H9 (cell line): ENCODE data around the gene NLRX1. TPM values are rescaled to one million over a fixed set of nuclear protein-coding genes. Genes with fewer than 3 reads are reported as not detected.

Source experiments
- DNase-seq: peaks from one replicate; pipeline ENCODE4 v3.0.0-alpha.2; 2017
- H2AFZ ChIP-seq: one replicate; pipeline ENCODE4 v1.6.1; 2013; ENCODE audit warnings: mild to moderate bottlenecking, low read length, control low read depth, moderate library complexity
- H2AK5ac ChIP-seq: 2 replicates; pipeline ENCODE4 v1.6.1; 2013; ENCODE audit warnings: low read length, control low read depth, mixed read lengths; ENCODE audit not compliant: insufficient read length
- H2BK120ac ChIP-seq: one replicate; pipeline ENCODE4 v1.6.1; 2013; ENCODE audit warnings: low read depth, mild to moderate bottlenecking, low read length, control low read depth, inconsistent platforms; ENCODE audit not compliant: poor library complexity, severe bottlenecking
- H2BK12ac ChIP-seq: 2 replicates; pipeline ENCODE4 v1.6.1; 2013; ENCODE audit warnings: low read length, control low read depth, mixed read lengths, low read depth; ENCODE audit not compliant: insufficient read length
- H2BK15ac ChIP-seq: 2 replicates; pipeline ENCODE4 v1.6.1; 2013; ENCODE audit warnings: low read depth, low read length, control low read depth
- H2BK20ac ChIP-seq: one replicate; pipeline ENCODE4 v1.6.1; 2013; ENCODE audit warnings: low read depth, mild to moderate bottlenecking, low read length, control low read depth, inconsistent platforms; ENCODE audit not compliant: poor library complexity, severe bottlenecking
- H2BK5ac ChIP-seq: 2 replicates; pipeline ENCODE4 v1.6.1; 2013; ENCODE audit warnings: low read length, control low read depth, mixed read lengths; ENCODE audit not compliant: insufficient read length
- H3K14ac ChIP-seq: 2 replicates; pipeline ENCODE4 v1.6.1; 2013; ENCODE audit warnings: low read length, control low read depth; ENCODE audit not compliant: insufficient read depth
- H3K18ac ChIP-seq: 2 replicates; pipeline ENCODE4 v1.6.1; 2013; ENCODE audit warnings: low read depth, mild to moderate bottlenecking, mixed read lengths, low read length, control low read depth; ENCODE audit not compliant: insufficient read length
- H3K23ac ChIP-seq: 2 replicates; pipeline ENCODE4 v1.6.1; 2013; ENCODE audit warnings: low read length, control low read depth, mixed read lengths, low read depth; ENCODE audit not compliant: insufficient read length
- H3K23me2 ChIP-seq: 2 replicates; pipeline ENCODE4 v1.6.1; 2013; ENCODE audit warnings: low read depth, mild to moderate bottlenecking, mixed read lengths, low read length, control low read depth; ENCODE audit not compliant: insufficient read length, poor library complexity, severe bottlenecking
- H3K27ac ChIP-seq: 2 replicates; pipeline ENCODE4 v1.5.1; 2013; ENCODE audit warnings: low read length, control low read depth, mixed read lengths, low read depth; ENCODE audit not compliant: insufficient read length
- H3K27me3 ChIP-seq: 2 replicates; pipeline ENCODE4 v1.6.1; 2013; ENCODE audit warnings: low read length, control low read depth, inconsistent platforms; ENCODE audit not compliant: insufficient read depth
- H3K4ac ChIP-seq: 2 replicates; pipeline ENCODE4 v1.6.1; 2013; ENCODE audit warnings: low read depth, mild to moderate bottlenecking, control low read depth, inconsistent platforms, low read length, moderate library complexity
- H3K4me1 ChIP-seq: 2 replicates; pipeline ENCODE4 v1.6.1; 2013; ENCODE audit warnings: low read length, control low read depth, inconsistent platforms; ENCODE audit not compliant: insufficient read depth
- H3K4me2 ChIP-seq: 2 replicates; pipeline ENCODE4 v1.6.1; 2013; ENCODE audit warnings: low read length, control low read depth, mixed read lengths; ENCODE audit not compliant: insufficient read length, insufficient read depth
- H3K56ac ChIP-seq: 2 replicates; pipeline ENCODE4 v1.6.1; 2013; ENCODE audit warnings: low read depth, mild to moderate bottlenecking, mixed read lengths, low read length, control low read depth; ENCODE audit not compliant: insufficient read length
- H3K79me1 ChIP-seq: 2 replicates; pipeline ENCODE4 v1.6.1; 2013; ENCODE audit warnings: low read depth, mild to moderate bottlenecking, moderate library complexity, low read length, control low read depth, inconsistent platforms; ENCODE audit not compliant: insufficient read depth, poor library complexity, severe bottlenecking
- H3K79me2 ChIP-seq: 2 replicates; pipeline ENCODE4 v1.6.1; 2013; ENCODE audit warnings: low read length, control low read depth, inconsistent platforms; ENCODE audit not compliant: insufficient read depth
- H3K9ac ChIP-seq: 2 replicates; pipeline ENCODE4 v1.6.1; 2013; ENCODE audit warnings: low read length, control low read depth, mixed read lengths; ENCODE audit not compliant: insufficient read length; ENCODE audit errors: extremely low read depth
- H3K9me3 ChIP-seq: one replicate; pipeline ENCODE4 v1.6.1; 2013; ENCODE audit warnings: low read depth, low read length, inconsistent platforms; ENCODE audit not compliant: control insufficient read depth
- H3T11ph ChIP-seq: one replicate; pipeline ENCODE4 v1.6.1; 2013; ENCODE audit warnings: mild to moderate bottlenecking, low read length, control low read depth, inconsistent platforms
- H4K20me1 ChIP-seq: one replicate; pipeline ENCODE4 v1.6.1; 2013; ENCODE audit not compliant: control insufficient read depth, insufficient read length, insufficient read depth
- H4K5ac ChIP-seq: 2 replicates; pipeline ENCODE4 v1.6.1; 2013; ENCODE audit warnings: low read depth, mild to moderate bottlenecking, mixed read lengths, low read length, control low read depth; ENCODE audit not compliant: insufficient read length
- H4K8ac ChIP-seq: replicated peaks from 2 replicates; pipeline ENCODE4 v1.6.1; 2013; ENCODE audit warnings: low read length, control low read depth, mixed read lengths, low read depth; ENCODE audit not compliant: insufficient read length
- H4K91ac ChIP-seq: 2 replicates; pipeline ENCODE4 v1.6.1; 2013; ENCODE audit warnings: low read depth, mild to moderate bottlenecking, moderate library complexity, mixed read lengths, low read length, control low read depth; ENCODE audit not compliant: insufficient read length
- H3K27ac Mint-ChIP-seq, 3 experiments: 2 replicates in 2 of 3; 3 replicates in 1 of 3; pipeline ENCODE4 v1.8.0; 2020 to 2021; ENCODE audit warnings: mixed read lengths in 3 of 3, mild to moderate bottlenecking in 1 of 3, moderate library complexity in 1 of 3
- H3K27me3 Mint-ChIP-seq: 2 replicates; pipeline ENCODE4 v1.8.0; 2021; ENCODE audit warnings: low read depth, mild to moderate bottlenecking, moderate library complexity, mixed read lengths
- H3K36me3 Mint-ChIP-seq, 3 experiments: 2 replicates in 2 of 3; 3 replicates in 1 of 3; pipeline ENCODE4 v1.8.0; 2020 to 2021; ENCODE audit warnings: low read depth in 3 of 3, mixed read lengths in 3 of 3; ENCODE audit not compliant: insufficient read depth in 1 of 3
- H3K4me1 Mint-ChIP-seq, 2 experiments: 2 replicates each; pipeline ENCODE4 v1.8.0; 2020; ENCODE audit warnings: mixed read lengths in 2 of 2
- H3K4me3 Mint-ChIP-seq, 2 experiments: 2 replicates in 1 of 2; 3 replicates in 1 of 2; pipeline ENCODE4 v1.8.0; 2020 to 2021; ENCODE audit warnings: mild to moderate bottlenecking in 2 of 2, mixed read lengths in 2 of 2, moderate library complexity in 1 of 2
- H3K9me3 Mint-ChIP-seq, 2 experiments: 2 replicates in 1 of 2; 3 replicates in 1 of 2; pipeline ENCODE4 v1.8.0; 2020; ENCODE audit warnings: mild to moderate bottlenecking in 2 of 2, mixed read lengths in 2 of 2, moderate library complexity in 1 of 2
- WGBS: extraction: QIAGEN DNeasy Blood & Tissue Kit; methylation state at CpG from one replicate; pipeline ENCODE4 v1.1.7; 2013; ENCODE audit warnings: missing lambda C conversion rate, low lambda C conversion rate, mixed read lengths; ENCODE audit not compliant: insufficient read length; ENCODE audit errors: extremely low coverage; 5-methylcytosine and 5-hydroxymethylcytosine counted together
- total RNA-seq: library from RNA; stranded (reverse); gene quantifications from 2 replicates; pipeline ENCODE4 v1.2.1, GENCODE V29; 2021
- TF ChIP-seq, protein P1 (sequence below): fragments of 200-600 bp; sonication (generic); conservative IDR thresholded peaks from 3 replicates; pipeline ENCODE4 v1.8.0; 2021; ENCODE audit warnings: antibody characterized with exemption, mild to moderate bottlenecking

The NLRX1 gene
- total RNA-seq, 1 experiment from 2014 or later = 18.2 TPM

DNA sequence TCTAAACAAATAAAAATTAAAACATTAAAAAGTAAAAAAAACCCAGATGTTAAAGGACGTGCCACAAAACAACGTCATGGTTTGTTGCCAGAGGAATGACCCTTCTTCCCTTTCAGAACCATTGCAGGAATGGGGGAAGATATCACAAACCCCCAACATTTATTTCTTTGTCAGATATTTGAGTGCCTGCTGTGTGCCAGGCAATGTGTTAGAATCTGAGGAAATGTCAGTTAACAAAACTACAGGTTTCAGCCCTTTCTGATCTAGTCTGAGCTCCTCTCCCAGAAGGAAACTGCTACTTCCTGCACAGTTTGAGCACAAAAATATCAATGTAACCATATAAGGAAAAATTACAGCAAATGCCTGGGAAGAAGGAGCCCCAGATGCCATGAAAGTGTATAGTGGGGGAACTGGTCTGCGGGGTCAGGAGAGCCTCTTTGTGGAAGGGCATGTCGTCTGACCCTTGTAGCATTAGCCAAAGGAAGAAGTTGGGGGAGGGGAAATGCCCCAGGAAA lies 9.7 kb downstream of the NLRX1 start:
- Mint-ChIP-seq H3K27me3 (no peaks in the 10 kb centered on the region), H3K9me3 (no peaks in the 10 kb centered on the region), H3K4me1 (peaks cover 2% of the 10 kb centered on the region in 2 experiments; a peak in 1 of 4 replicates), H3K4me3 (no peak overlapping the region), H3K36me3 (peaks cover 3 to 26% (median 26%) of the 10 kb centered on the region in 3 experiments; a peak in 6 of 7 replicates), H3K27ac (no peak overlapping the region)
- Histone ChIP-seq H3K9me3 (no peaks in the 10 kb centered on the region), H3K27ac (no peak overlapping the region), H3K23ac (no peak overlapping the region), H2BK5ac (no peak overlapping the region), H3K14ac (no peak overlapping the region), H3K4me2 (no peak overlapping the region), H4K5ac (no peak overlapping the region), H2BK120ac (no peak overlapping the region), H2BK12ac (no peak overlapping the region), H3K18ac (no peak overlapping the region), H4K91ac (no peak overlapping the region), H3K4me1 (no peaks in the 10 kb centered on the region), H2BK15ac (no peak overlapping the region), H3T11ph (no peak overlapping the region), H3K79me1 (no peaks in the 10 kb centered on the region), H3K56ac (no peak overlapping the region), H2BK20ac (no peak overlapping the region), H4K8ac (no peak overlapping the region), H3K27me3 (no peaks in the 10 kb centered on the region), H4K20me1 (no peaks in the 10 kb centered on the region), H2AK5ac (no peak overlapping the region), H3K23me2 (no peaks in the 10 kb centered on the region), H2AFZ (no peak overlapping the region), H3K9ac (no peak overlapping the region), H3K4ac (no peak overlapping the region), H3K79me2 (no peaks in the 10 kb centered on the region)
- TF ChIP-seq, protein P1, sequence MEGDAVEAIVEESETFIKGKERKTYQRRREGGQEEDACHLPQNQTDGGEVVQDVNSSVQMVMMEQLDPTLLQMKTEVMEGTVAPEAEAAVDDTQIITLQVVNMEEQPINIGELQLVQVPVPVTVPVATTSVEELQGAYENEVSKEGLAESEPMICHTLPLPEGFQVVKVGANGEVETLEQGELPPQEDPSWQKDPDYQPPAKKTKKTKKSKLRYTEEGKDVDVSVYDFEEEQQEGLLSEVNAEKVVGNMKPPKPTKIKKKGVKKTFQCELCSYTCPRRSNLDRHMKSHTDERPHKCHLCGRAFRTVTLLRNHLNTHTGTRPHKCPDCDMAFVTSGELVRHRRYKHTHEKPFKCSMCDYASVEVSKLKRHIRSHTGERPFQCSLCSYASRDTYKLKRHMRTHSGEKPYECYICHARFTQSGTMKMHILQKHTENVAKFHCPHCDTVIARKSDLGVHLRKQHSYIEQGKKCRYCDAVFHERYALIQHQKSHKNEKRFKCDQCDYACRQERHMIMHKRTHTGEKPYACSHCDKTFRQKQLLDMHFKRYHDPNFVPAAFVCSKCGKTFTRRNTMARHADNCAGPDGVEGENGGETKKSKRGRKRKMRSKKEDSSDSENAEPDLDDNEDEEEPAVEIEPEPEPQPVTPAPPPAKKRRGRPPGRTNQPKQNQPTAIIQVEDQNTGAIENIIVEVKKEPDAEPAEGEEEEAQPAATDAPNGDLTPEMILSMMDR = no peak
- DNase-seq = no peak
- WGBS = no CpG with 5 or more reads among the region's 4 CpGs
